Muscle of leg (tissue), 9 donors: ENCODE data around the gene SMURF2. TPM values are rescaled to one million over a fixed set of nuclear protein-coding genes. Genes with fewer than 3 reads are reported as not detected.

Source experiments
- polyA plus RNA-seq, 8 donors: library from polyadenylated mRNA; unstranded; fragments of 120-200 nt; gene quantifications; one replicate each; pipeline versions ENCODE4 v1.2.1 to v1.2.3, GENCODE V29; 2013; ENCODE audit warnings: inconsistent platforms in 1 of 8, low replicate concordance in 1 of 8; ENCODE audit not compliant: insufficient read length in 8 of 8, insufficient read depth in 1 of 8
- total RNA-seq: library from RNA; stranded (reverse); fragments of 120-200 nt; gene quantifications from one replicate; pipeline ENCODE4 v1.2.4, GENCODE V29; 2013

Gene SMURF2
- total and polyA plus RNA-seq, 9 donors: 18.6 to 32.3 (median 24.5) TPM

Other genes starting within 250 kb of the SMURF2 start
- gene MILR1, start 213.2 kb downstream of the SMURF2 start, total RNA-seq: 7.0 TPM
- 1 to 10 TPM; 2.6 to 5.3 (median 4.2) TPM for gene MILR1, start 213.2 kb downstream of the SMURF2 start, polyA plus RNA-seq
- gene POLG2, start 165.3 kb downstream of the SMURF2 start, total RNA-seq: 12.9 TPM
- 10 to 100 TPM; 13.8 to 28.2 (median 19.7) TPM for gene POLG2, start 165.3 kb downstream of the SMURF2 start, polyA plus RNA-seq
- 216 TPM for gene DDX5, start 156.0 kb downstream of the SMURF2 start, total RNA-seq
- 100 to 1,000 TPM; 319 to 494 (median 420) TPM for gene DDX5, start 156.0 kb downstream of the SMURF2 start, polyA plus RNA-seq
- 37.1 TPM for gene CEP95, start 155.3 kb downstream of the SMURF2 start, total RNA-seq
- 10 to 100 TPM; 35.5 to 62.7 (median 46.2) TPM for gene CEP95, start 155.3 kb downstream of the SMURF2 start, polyA plus RNA-seq